Skeletal muscle cell (primary cell): ENCODE results near the gene SPATA21.
"Not testable (repeated sequence)": the region's sequence is repeated elsewhere in the genome, so short reads cannot be mapped to it uniquely, and the experiment has no call there.

Experiments used
- DNase-seq: peaks from one replicate; pipeline ENCODE4 v3.0.0-alpha.2; 2010; ENCODE audit warnings: low read depth
- H3K4me3 ChIP-seq: 2 replicates; pipeline ENCODE4 v1.5.1; 2011; ENCODE audit warnings: low read depth, mild to moderate bottlenecking, control low read depth, low read length, moderate library complexity

The SPATA21 gene

DNA sequence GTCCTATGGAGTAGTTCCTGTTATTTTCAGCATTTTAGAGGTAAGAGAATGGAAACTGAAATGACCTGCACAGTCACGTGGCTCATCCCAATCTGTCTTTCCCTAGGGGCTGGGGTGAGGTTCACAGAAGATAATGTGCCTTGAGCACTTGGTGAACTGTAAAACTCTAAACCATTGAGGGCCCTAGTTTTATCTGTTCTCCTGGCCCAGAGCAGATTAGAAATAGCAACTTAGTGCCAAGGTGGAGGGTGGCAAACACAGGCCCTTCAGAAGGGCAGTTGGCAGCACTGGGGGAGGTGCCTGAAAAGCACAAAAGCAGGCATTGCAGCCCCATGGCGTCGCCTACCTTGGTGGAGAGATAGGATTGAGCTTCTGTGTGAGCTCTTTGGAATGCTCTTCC, 17.7 kb upstream of the SPATA21 start:
- not testable (repeated sequence) for H3K4me3 ChIP-seq, DNase-seq

GRCh38 chr1:16451841-16452528, 14.8 kb upstream of the SPATA21 start:
- H3K4me3 ChIP-seq = no peak overlapping the region
- DNase-seq = no peak

DNA sequence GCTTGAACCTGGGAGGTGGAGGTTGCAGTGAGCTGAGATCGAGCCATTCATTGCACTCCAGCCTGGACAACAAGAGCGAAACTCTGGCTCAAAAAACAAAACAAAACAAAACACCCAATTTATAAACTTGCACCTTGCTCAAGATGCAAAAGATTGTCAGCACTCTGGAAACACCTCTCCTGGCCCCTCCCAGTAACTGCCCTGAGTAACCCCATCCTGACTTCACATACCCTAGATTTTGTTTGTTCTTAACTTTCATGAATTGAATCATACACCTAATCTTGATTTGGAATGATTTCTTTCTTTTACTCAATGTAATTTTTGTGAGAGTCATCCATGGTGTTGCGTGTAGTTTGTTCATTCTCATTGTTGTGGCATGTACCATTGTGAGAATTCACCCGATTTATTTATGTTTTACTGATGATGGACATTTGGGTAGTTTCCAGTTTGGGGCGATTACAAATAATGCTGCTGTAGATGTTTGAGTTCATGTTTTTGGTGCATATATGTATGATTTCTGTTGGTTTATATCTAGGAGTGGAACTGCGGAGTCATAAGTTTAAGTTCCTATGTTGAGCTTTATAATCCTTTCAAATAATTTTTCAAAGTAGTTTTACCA, 13.7 kb upstream of the SPATA21 start:
- no peak overlapping the region for H3K4me3 ChIP-seq
- DNase-seq = no peak

- DNase-seq = no peak
- no peak overlapping the region for H3K4me3 ChIP-seq
Observed at GRCh38 chr1:16449666-16450065, 12.4 kb upstream of the SPATA21 start.

- no peak for DNase-seq
- no peak overlapping the region for H3K4me3 ChIP-seq
Observed at GRCh38 chr1:16449065-16449464, 11.8 kb upstream of the SPATA21 start.

- DNase-seq = no peak
- H3K4me3 ChIP-seq = no peak overlapping the region
Observed at GRCh38 chr1:16447641-16448040, 10.4 kb upstream of the SPATA21 start.

DNA sequence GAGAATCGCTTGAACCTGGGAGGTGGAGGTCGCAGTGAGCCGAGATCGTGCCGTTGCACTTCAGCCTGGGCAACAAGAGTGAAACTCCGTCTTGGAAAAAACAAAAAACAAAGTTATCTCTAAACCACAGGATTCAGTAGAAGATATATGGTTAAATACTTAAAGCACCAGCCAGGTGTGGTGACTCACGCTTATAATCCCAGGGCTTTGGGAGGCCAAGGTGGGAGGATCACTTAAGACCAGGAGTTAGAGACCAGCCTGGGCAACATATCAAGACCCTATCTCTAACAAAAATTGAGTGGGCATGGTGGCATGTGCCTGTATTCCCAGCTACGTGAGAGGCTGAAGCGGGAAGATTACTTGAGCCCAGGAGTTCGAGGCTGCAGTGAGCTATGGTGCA, 8.9 kb upstream of the SPATA21 start:
- DNase-seq = no peak
- no peak overlapping the region for H3K4me3 ChIP-seq

GRCh38 chr1:16445052-16445451, 7.8 kb upstream of the SPATA21 start:
- DNase-seq = no peak

GRCh38 chr1:16443975-16444770, 6.9 kb upstream of the SPATA21 start:
- no peak overlapping the region for H3K4me3 ChIP-seq
- no peak for DNase-seq

More at GRCh38 chr1:16445052-16445451, 7.8 kb upstream of the SPATA21 start:
- no peak overlapping the region for H3K4me3 ChIP-seq

GRCh38 chr1:16442941-16443340, 5.7 kb upstream of the SPATA21 start:
- DNase-seq = no peak
- no peak overlapping the region for H3K4me3 ChIP-seq

DNA sequence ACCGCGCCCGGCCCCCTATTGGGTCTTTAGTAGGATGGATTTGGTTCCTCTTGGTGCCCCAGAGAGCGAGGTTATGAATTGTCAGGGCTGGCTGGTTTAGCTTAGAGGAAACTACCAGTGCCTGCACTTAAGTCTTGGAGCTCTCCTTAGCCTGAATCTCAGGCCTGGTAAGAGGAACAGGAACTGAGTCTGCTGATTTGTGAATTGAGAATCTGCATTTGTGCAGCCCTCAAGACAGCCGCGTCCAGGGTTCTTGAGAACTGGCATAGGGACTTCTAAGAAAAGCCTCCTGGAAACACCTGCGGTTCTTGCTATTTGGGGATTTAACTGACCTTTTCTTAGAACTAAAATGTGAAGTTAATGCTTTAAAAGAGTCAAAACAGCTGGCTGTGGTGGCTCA, 5.0 kb upstream of the SPATA21 start:
- DNase-seq = no peak
- no peak overlapping the region for H3K4me3 ChIP-seq

DNA sequence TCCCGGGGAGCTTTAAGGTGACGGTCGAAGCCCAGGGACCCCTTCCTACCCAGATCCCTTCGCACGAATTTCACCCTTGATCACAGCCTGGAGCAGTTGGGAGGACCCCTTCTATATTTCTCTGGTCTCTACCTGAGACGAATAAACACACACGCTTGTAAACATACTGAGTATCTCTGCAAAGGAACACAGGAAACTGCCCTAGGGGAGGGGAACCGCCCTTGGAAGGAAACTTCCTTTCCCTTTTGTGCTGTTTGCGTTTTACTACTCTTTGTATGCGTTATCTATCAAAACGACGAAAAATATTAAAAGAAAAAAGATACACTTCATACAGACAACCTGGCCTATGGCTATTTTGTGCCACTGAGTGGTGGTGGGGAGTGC, 4.0 kb upstream of the SPATA21 start:
- no peak for DNase-seq
- peak overlapping the region; percentile 100 for H3K4me3 ChIP-seq

- peak within 1 kb of the TSS; percentile 100 for H3K4me3 ChIP-seq
- peak; percentile 68 for DNase-seq
Observed at GRCh38 chr1:16440470-16441281, 3.5 kb upstream of the SPATA21 start, which contains the start of gene NECAP2. NECAP2 (plus strand) TSS chr1:16440724; CDS start chr1:16440762, 38 bp downstream.

DNA sequence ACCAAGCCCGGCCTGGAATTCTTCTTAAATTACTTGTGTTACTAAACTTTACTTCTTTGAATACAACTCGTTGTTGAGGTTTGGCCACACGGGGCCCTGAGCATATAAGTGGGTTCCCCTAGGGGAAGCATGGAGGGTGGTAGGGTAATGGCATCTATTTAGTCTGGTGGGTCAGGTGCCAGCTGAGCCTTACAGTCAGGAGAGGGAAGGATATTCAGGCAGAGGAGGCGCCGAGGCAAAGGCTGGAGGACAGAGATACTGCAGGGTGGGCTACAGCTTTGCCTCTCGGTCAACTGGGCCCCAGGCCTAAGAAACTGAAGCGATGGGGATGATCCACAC, 2.9 kb upstream of the SPATA21 start:
- DNase-seq = no peak
- H3K4me3 ChIP-seq = peak overlapping the region; percentile 100

DNA sequence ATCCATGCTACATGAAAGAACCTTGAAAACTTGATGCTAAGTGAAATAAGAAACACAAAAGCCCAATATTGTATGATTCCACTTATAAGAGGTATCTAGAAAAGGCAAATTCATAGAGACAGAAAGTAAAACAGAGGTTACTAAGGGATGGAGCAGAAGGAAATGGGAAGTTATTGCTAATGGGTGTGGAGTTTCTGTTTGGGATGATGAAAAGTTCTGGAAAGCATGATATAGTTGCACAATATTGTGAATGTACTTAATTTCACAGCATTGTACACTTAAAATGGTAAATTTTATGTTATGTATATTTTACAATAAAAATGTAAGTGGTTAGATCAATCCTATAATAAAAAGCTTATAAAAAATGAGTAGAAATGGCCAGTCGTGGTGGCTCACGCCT, 1.7 kb upstream of the SPATA21 start:
- no peak for DNase-seq
- H3K4me3 ChIP-seq = no peak overlapping the region

- H3K4me3 ChIP-seq = no peak overlapping the region
- no peak for DNase-seq
Observed at GRCh38 chr1:16438516-16438915, 1.3 kb upstream of the SPATA21 start.

DNA sequence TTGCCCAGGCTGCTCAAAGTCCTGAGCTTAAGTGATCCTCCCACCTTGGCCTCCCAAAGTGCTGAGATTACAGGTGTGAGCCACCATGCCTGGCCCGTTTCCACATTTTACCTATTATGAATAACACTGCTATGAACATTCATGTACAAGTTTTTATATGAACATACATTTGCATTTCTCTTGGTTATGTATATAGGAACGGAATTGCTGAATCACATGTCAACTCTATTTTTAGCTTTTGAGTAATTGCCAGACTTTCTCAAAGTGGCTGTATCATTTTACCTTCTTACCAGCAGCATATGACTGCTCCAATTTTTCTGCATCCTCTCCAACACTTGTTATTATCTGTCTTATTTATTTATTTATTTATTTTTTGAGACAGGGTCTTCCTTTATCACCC, 2.7 kb downstream of the SPATA21 start:
- DNase-seq = no peak
- no peak overlapping the region for H3K4me3 ChIP-seq

DNA sequence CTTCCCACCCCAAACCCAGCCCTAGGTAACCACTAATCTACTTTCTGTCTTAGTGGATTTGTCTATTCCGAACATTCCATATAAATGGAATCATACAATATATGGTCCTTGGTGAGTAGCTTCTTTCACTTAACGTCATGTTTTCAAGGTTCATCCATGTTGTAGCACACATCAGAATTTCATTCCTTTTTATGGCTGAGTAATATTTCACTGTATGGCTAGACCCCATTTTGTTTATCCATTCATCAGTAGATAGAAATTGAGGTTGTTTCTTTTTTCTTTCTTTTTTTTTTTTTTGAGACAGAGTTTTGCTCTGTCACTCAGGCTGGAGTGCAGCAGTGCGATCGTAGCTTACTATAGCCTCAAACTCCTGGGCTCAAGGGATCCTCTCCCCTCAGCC, 3.2 kb downstream of the SPATA21 start:
- no peak for DNase-seq
- H3K4me3 ChIP-seq = no peak overlapping the region

GRCh38 chr1:16433030-16433429, 4.2 kb downstream of the SPATA21 start:
- DNase-seq = no peak
- H3K4me3 ChIP-seq = no peak overlapping the region

- no peak for DNase-seq
- H3K4me3 ChIP-seq = no peak overlapping the region
Observed at GRCh38 chr1:16430606-16431005, 6.6 kb downstream of the SPATA21 start.
